Activated T-cell treated with anti-CD3 and anti-CD28 coated beads for 4 hours (primary cell): ENCODE measurements around the gene SETD1B.

Experiments used
- DNase-seq: peaks from one replicate; pipeline ENCODE4 v3.0.0-alpha.2; 2020

The SETD1B gene

GRCh38 chr12:121810234-121810817 lies 6.5 kb downstream of the SETD1B start:
- DNase-seq, result no peak

- DNase-seq, result no peak
Measured at GRCh38 chr12:121810833-121811433, 7.1 kb downstream of the SETD1B start.

GRCh38 chr12:121811434-121812319 lies 7.9 kb downstream of the SETD1B start:
- peak; percentile 60 for DNase-seq

- DNase-seq, result no peak
Measured at GRCh38 chr12:121812320-121812871, 8.6 kb downstream of the SETD1B start.

GRCh38 chr12:121812921-121813896 lies 9.4 kb downstream of the SETD1B start:
- no peak for DNase-seq

GRCh38 chr12:121813951-121814350 lies 10.1 kb downstream of the SETD1B start:
- no peak for DNase-seq

- DNase-seq, result no peak
Measured at GRCh38 chr12:121814429-121815119, 10.8 kb downstream of the SETD1B start.

- no peak for DNase-seq
Measured at GRCh38 chr12:121815263-121815662, 11.5 kb downstream of the SETD1B start.

GRCh38 chr12:121816925-121817647 lies 13.3 kb downstream of the SETD1B start:
- no peak for DNase-seq

GRCh38 chr12:121817648-121818043 lies 13.8 kb downstream of the SETD1B start:
- no peak for DNase-seq

GRCh38 chr12:121819212-121819949 lies 15.6 kb downstream of the SETD1B start:
- DNase-seq, result no peak

GRCh38 chr12:121820056-121820455 lies 16.2 kb downstream of the SETD1B start:
- DNase-seq, result no peak

GRCh38 chr12:121822393-121823100 lies 18.7 kb downstream of the SETD1B start:
- DNase-seq, result no peak

GRCh38 chr12:121823101-121823726 lies 19.4 kb downstream of the SETD1B start:
- DNase-seq, result no peak

- DNase-seq, result no peak
Measured at GRCh38 chr12:121823727-121824115, 19.9 kb downstream of the SETD1B start.

- no peak for DNase-seq
Measured at GRCh38 chr12:121825041-121825523, 21.3 kb downstream of the SETD1B start.

GRCh38 chr12:121826318-121827150 lies 22.7 kb downstream of the SETD1B start:
- DNase-seq, result no peak
